ENCODE data around the gene NPHP4.

The NPHP4 gene

GRCh38 chr1:5868931-5869500, 123.2 kb downstream of the NPHP4 start:
- Histone ChIP-seq H3K9me3 (ENCODE audit: control insufficient read depth, insufficient read depth, low read length) (peaks cover 9% of the 10 kb centered on the region; the same call in 1 of the 2 replicates), H3K4me3 (ENCODE audit: low read length) (no peak overlapping the region), H3K4me2 (ENCODE audit: low read length) (no peak overlapping the region), H3F3A (ENCODE audit: control insufficient read depth, insufficient read depth) (peaks cover 7% of the 10 kb centered on the region), H3K79me2 (ENCODE audit: control insufficient read depth, low read length) (no peaks in the 10 kb centered on the region), H3K9me2 (replicated peaks; ENCODE audit: control insufficient read depth, low read length) (no peaks in the 10 kb centered on the region), H3K4me1 (ENCODE audit: control insufficient read depth, low read length) (no peaks in the 10 kb centered on the region), H3K27ac (ENCODE audit: low read depth, low read length) (no peak overlapping the region), H3K36me3 (ENCODE audit: control insufficient read depth, low read length) (no peaks in the 10 kb centered on the region), H3K27me3 (ENCODE audit: control insufficient read depth, low read length) (no peaks in the 10 kb centered on the region), H4K20me1 (ENCODE audit: control insufficient read depth, insufficient read depth, low read depth, low read length) (no peaks in the 10 kb centered on the region)
- TF ChIP-seq EZH2phosphoT487 (IDR thresholded peaks at IDR 0.05; ENCODE audit: borderline replicate concordance, low read length) = no peak
- TF ChIP-seq CTCF (IDR thresholded peaks at IDR 0.05; ENCODE audit: low read depth, low read length, poor library complexity, severe bottlenecking) = no peak

- Histone ChIP-seq H3K27ac (ENCODE audit: low read depth, low read length) (no peak overlapping the region), H3K27me3 (ENCODE audit: control insufficient read depth, low read length) (no peaks in the 10 kb centered on the region), H3K36me3 (ENCODE audit: control insufficient read depth, low read length) (no peaks in the 10 kb centered on the region), H3K4me3 (ENCODE audit: low read length) (no peak overlapping the region), H3F3A (ENCODE audit: control insufficient read depth, insufficient read depth) (peaks cover 7% of the 10 kb centered on the region), H3K9me3 (ENCODE audit: control insufficient read depth, insufficient read depth, low read length) (peaks cover 9% of the 10 kb centered on the region; the same call in 1 of the 2 replicates), H3K9me2 (replicated peaks; ENCODE audit: control insufficient read depth, low read length) (no peaks in the 10 kb centered on the region), H3K79me2 (ENCODE audit: control insufficient read depth, low read length) (no peaks in the 10 kb centered on the region), H4K20me1 (ENCODE audit: control insufficient read depth, insufficient read depth, low read depth, low read length) (no peaks in the 10 kb centered on the region), H3K4me2 (ENCODE audit: low read length) (no peak overlapping the region), H3K4me1 (ENCODE audit: control insufficient read depth, low read length) (no peaks in the 10 kb centered on the region)
- TF ChIP-seq CTCF (IDR thresholded peaks at IDR 0.05; ENCODE audit: low read depth, low read length, poor library complexity, severe bottlenecking) = no peak
- TF ChIP-seq EZH2phosphoT487 (IDR thresholded peaks at IDR 0.05; ENCODE audit: borderline replicate concordance, low read length) = no peak
Measured at GRCh38 chr1:5865774-5866173, 126.5 kb downstream of the NPHP4 start.

- Histone ChIP-seq H3F3A (ENCODE audit: control insufficient read depth, insufficient read depth) (peaks cover 7% of the 10 kb centered on the region), H3K9me3 (ENCODE audit: control insufficient read depth, insufficient read depth, low read length) (peaks cover 9% of the 10 kb centered on the region; the same call in 1 of the 2 replicates), H3K79me2 (ENCODE audit: control insufficient read depth, low read length) (no peaks in the 10 kb centered on the region), H3K4me3 (ENCODE audit: low read length) (no peak overlapping the region), H3K36me3 (ENCODE audit: control insufficient read depth, low read length) (no peaks in the 10 kb centered on the region), H3K9me2 (replicated peaks; ENCODE audit: control insufficient read depth, low read length) (no peaks in the 10 kb centered on the region), H3K4me1 (ENCODE audit: control insufficient read depth, low read length) (no peaks in the 10 kb centered on the region), H3K27ac (ENCODE audit: low read depth, low read length) (no peak overlapping the region), H4K20me1 (ENCODE audit: control insufficient read depth, insufficient read depth, low read depth, low read length) (no peaks in the 10 kb centered on the region), H3K27me3 (ENCODE audit: control insufficient read depth, low read length) (no peaks in the 10 kb centered on the region), H3K4me2 (ENCODE audit: low read length) (no peak overlapping the region)
- TF ChIP-seq CTCF (IDR thresholded peaks at IDR 0.05; ENCODE audit: low read depth, low read length, poor library complexity, severe bottlenecking) (no peak), EZH2phosphoT487 (IDR thresholded peaks at IDR 0.05; ENCODE audit: borderline replicate concordance, low read length) (no peak)
Measured at GRCh38 chr1:5865056-5865455, 127.2 kb downstream of the NPHP4 start.
